Body of pancreas (tissue), 4 donors: ENCODE data around the gene TGIF2.

ENCODE experiments used
- CTCF ChIP-seq, 7 experiments: fragments of 450-650 bp in 4 of 7; fragments of 200-600 bp in 3 of 7; sonication (generic) in 3 of 7; IDR thresholded peaks; one replicate each; pipeline ENCODE4 v1.5.1; 2016 to 2019; ENCODE audit warnings: antibody characterized with exemption in 7 of 7
- POLR2A ChIP-seq, 3 donors: fragments of 450-650 bp; IDR thresholded peaks; one replicate each; pipeline ENCODE4 v1.6.1; 2016; ENCODE audit warnings: antibody characterized with exemption in 3 of 3, mild to moderate bottlenecking in 2 of 3

- TF ChIP-seq CTCF (IDR thresholded peaks at IDR 0.05) (no peak), POLR2A (IDR thresholded peaks at IDR 0.05) (no peak)
These were observed 26.0 kb upstream of the TGIF2 start for GRCh38 chr20:36547186-36548005.
